AG04449 (cell line): Measurements from ENCODE around the gene FOXN1.

Experiments used
- CTCF ChIA-PET: fragments of 350-600 bp; formaldehyde crosslinking; extraction: SDS; loops from one replicate; lab custom pipeline; 2021; ENCODE audit warnings: antibody characterized with exemption; lab: Yijun Ruan, JAX
- POLR2A ChIA-PET: fragments of 400-600, 350-600 bp; formaldehyde crosslinking; extraction: SDS; loops from one replicate; lab custom pipeline; 2020; ENCODE audit warnings: antibody characterized with exemption, inconsistent platforms; lab: Yijun Ruan, JAX
- DNase-seq: peaks from one replicate; pipeline ENCODE4 v3.0.0-alpha.2; 2010; ENCODE audit warnings: low read depth, low spot score
- H3K4me3 ChIP-seq: 2 replicates; pipeline ENCODE4 v1.5.1; 2011; ENCODE audit warnings: low read depth, mild to moderate bottlenecking, control low read depth, low read length
- CTCF ChIP-seq: IDR thresholded peaks from one replicate; pipeline ENCODE4 v1.5.1; 2011; ENCODE audit warnings: mild to moderate bottlenecking, moderate library complexity, low read length, control low read depth, inconsistent platforms; ENCODE audit not compliant: insufficient read depth; ENCODE audit errors: missing control alignments

Gene FOXN1

GRCh38 chr17:28476076-28476865, 29.9 kb upstream of the FOXN1 start:
- TF ChIP-seq CTCF: no peak
- POLR2A ChIA-PET: no interaction called here
- CTCF ChIA-PET: no interaction called here
- no peak overlapping the region for H3K4me3 ChIP-seq
- no peak for DNase-seq

- no peak for TF ChIP-seq CTCF
- POLR2A ChIA-PET: no interaction called here
- no peak for DNase-seq
- CTCF ChIA-PET: interaction anchor here (1.1 kb wide), 1 partner anchor 16 kb away, joined by 3 read pairs; no protein-coding TSS in a partner anchor
- no peak overlapping the region for H3K4me3 ChIP-seq
These were observed 28.2 kb upstream of the FOXN1 start for GRCh38 chr17:28477928-28478327.

GRCh38 chr17:28478712-28479615, 27.2 kb upstream of the FOXN1 start:
- CTCF ChIA-PET: interaction anchor here (1.1 to 1.6 kb wide), 2 partner anchors 15 to 62 kb away, joined by 3 to 5 read pairs; no protein-coding TSS in a partner anchor
- no peak for TF ChIP-seq CTCF
- DNase-seq: no peak
- H3K4me3 ChIP-seq: no peak overlapping the region
- POLR2A ChIA-PET: no interaction called here

GRCh38 chr17:28480278-28480677, 25.9 kb upstream of the FOXN1 start:
- CTCF ChIA-PET: interaction anchor here (1.6 to 2.5 kb wide), 2 partner anchors 15 to 60 kb away, joined by 5 to 15 read pairs; no protein-coding TSS in a partner anchor
- POLR2A ChIA-PET: no interaction called here
- no peak for TF ChIP-seq CTCF
- no peak for DNase-seq
- no peak overlapping the region for H3K4me3 ChIP-seq

- no peak for DNase-seq
- POLR2A ChIA-PET: no interaction called here
- H3K4me3 ChIP-seq: no peak overlapping the region
- TF ChIP-seq CTCF: no peak
- CTCF ChIA-PET: interaction anchor here (0.8 to 2.5 kb wide), 5 partner anchors 14 to 132 kb away, joined by 3 to 15 read pairs (median 4); no protein-coding TSS in a partner anchor
These were observed 25.2 kb upstream of the FOXN1 start for GRCh38 chr17:28480799-28481571.
